ENCODE data around the gene MEGF11. TPM values are rescaled to one million over a fixed set of nuclear protein-coding genes. Genes with fewer than 3 reads are reported as not detected.

MEGF11 gene
- total RNA-seq, 4 donors from 2014 or later: 0.23 to 0.33 TPM; not detected in 2

- no peak for TF ChIP-seq POLR2AphosphoS5 (IDR thresholded peaks at IDR 0.05)
- TF ChIP-seq EP300 (IDR thresholded peaks at IDR 0.05): no peak
- TF ChIP-seq POLR2A (IDR thresholded peaks at IDR 0.05; ENCODE audit: low read depth): no peak
- no peak for TF ChIP-seq CTCF (IDR thresholded peaks at IDR 0.05)
- Histone ChIP-seq H3K4me1 (peaks cover 0 to 13% (median 11%) of the 10 kb centered on the region in 4 donors), H3K9me3 (no peaks in the 10 kb centered on the region), H3K27me3 (no peaks in the 10 kb centered on the region), H3K36me3 (no peaks in the 10 kb centered on the region), H3K4me3 (no peak overlapping the region), H3K27ac (replicated peaks in 1 of 4) (no peak overlapping the region)
- no peak for DNase-seq (ENCODE audit: extremely low spot score)
- WGBS: 95% methylated on average over 6 of the region's 7 CpGs
- intact Hi-C loops (cut with DNase I): no loop called here
Observed at GRCh38 chr15:66070220-66070934, 183.2 kb downstream of the MEGF11 start.

- no peaks in the 10 kb centered on the region for H3K36me3 ChIP-seq
- H3K27me3 ChIP-seq: no peaks in the 10 kb centered on the region
- no peak for TF ChIP-seq POLR2AphosphoS5 (IDR thresholded peaks at IDR 0.05)
- TF ChIP-seq CTCF (IDR thresholded peaks at IDR 0.05): no peak
- TF ChIP-seq POLR2A (IDR thresholded peaks at IDR 0.05; ENCODE audit: low read depth): no peak
- no peak for TF ChIP-seq EP300 (IDR thresholded peaks at IDR 0.05)
- no peak overlapping the region for H3K27ac ChIP-seq (replicated peaks in 1 of 4)
- DNase-seq (ENCODE audit: extremely low spot score): no peak
- no peaks in the 10 kb centered on the region for H3K9me3 ChIP-seq
- whole genome bisulfite sequencing: 66% methylated on average over 2 of the region's 2 CpGs
- H3K4me1 ChIP-seq: peaks cover 0 to 13% (median 11%) of the 10 kb centered on the region in 4 donors
- H3K4me3 ChIP-seq: no peak overlapping the region
- intact Hi-C loops (cut with DNase I): no loop called here
Observed at GRCh38 chr15:66069751-66070150, 183.8 kb downstream of the MEGF11 start.

- Histone ChIP-seq H3K4me3 (no peak overlapping the region), H3K36me3 (no peaks in the 10 kb centered on the region), H3K27me3 (no peaks in the 10 kb centered on the region), H3K27ac (replicated peaks in 1 of 4) (no peak overlapping the region), H3K9me3 (no peaks in the 10 kb centered on the region), H3K4me1 (peaks cover 0 to 13% (median 11%) of the 10 kb centered on the region in 4 donors)
- DNase-seq (ENCODE audit: extremely low spot score): no peak
- WGBS: 67% methylated on average over 1 of the region's 1 CpG
- TF ChIP-seq EP300 (IDR thresholded peaks at IDR 0.05) (no peak), POLR2A (IDR thresholded peaks at IDR 0.05; ENCODE audit: low read depth) (no peak), POLR2AphosphoS5 (IDR thresholded peaks at IDR 0.05) (no peak), CTCF (IDR thresholded peaks at IDR 0.05) (no peak)
- intact Hi-C loops (cut with DNase I): no loop called here
Observed at GRCh38 chr15:66068801-66069200, 184.7 kb downstream of the MEGF11 start.

- no peaks in the 10 kb centered on the region for H3K27me3 ChIP-seq
- WGBS: 85% methylated on average over 5 of the region's 5 CpGs
- intact Hi-C loops (cut with DNase I): no loop called here
- no peak overlapping the region for H3K4me3 ChIP-seq
- no peak overlapping the region for H3K27ac ChIP-seq (replicated peaks in 1 of 4)
- DNase-seq (ENCODE audit: extremely low spot score): no peak
- H3K4me1 ChIP-seq: peaks cover 0 to 6% (median 3%) of the 10 kb centered on the region in 4 donors
- no peaks in the 10 kb centered on the region for H3K36me3 ChIP-seq
- TF ChIP-seq EP300 (IDR thresholded peaks at IDR 0.05): no peak
- no peak for TF ChIP-seq POLR2AphosphoS5 (IDR thresholded peaks at IDR 0.05)
- TF ChIP-seq POLR2A (IDR thresholded peaks at IDR 0.05; ENCODE audit: low read depth): no peak
- TF ChIP-seq CTCF (IDR thresholded peaks at IDR 0.05): no peak
- no peaks in the 10 kb centered on the region for H3K9me3 ChIP-seq
Observed at GRCh38 chr15:66067687-66068086, 185.9 kb downstream of the MEGF11 start.
